NCI-H748 treated with DMSO at 0.1 percent for 48 hours (cell line): ENCODE measurements around the gene TBC1D3E.
"Not testable (repeated sequence)": the region's sequence is repeated elsewhere in the genome, so short reads cannot be mapped to it uniquely, and the experiment has no call there.

Source experiments
- DNase-seq: peaks from one replicate; lab custom pipeline; 2025; lab: John Stamatoyannopoulos, UW

TBC1D3E gene

GRCh38 chr17:38127651-38128050 is at the start of gene TBC1D3E:
Gene TBC1D3E (plus strand): TSS chr17:38127951. CDS start chr17:38129496, 1,545 bp downstream.
- not testable (repeated sequence) for DNase-seq

DNA sequence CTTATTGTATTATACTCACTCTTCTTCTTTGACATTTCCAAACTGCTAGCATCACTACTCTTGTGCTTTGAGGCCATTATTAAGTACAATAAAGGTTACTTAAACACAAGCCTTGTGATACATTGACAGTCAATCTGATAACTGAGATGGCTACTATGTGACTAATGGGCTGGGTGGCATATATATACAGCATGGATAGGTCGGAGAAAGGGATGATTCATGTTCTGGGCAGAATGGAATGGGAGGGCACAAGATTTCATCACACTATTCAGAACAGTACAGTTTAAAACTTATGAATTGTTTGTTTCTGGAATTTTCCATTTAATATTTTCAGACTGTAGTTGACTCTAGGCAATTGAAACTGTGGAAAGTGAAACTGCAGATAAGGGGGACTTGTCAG is 40.4 kb upstream of the TBC1D3E start:
- not testable (repeated sequence) for DNase-seq

DNA sequence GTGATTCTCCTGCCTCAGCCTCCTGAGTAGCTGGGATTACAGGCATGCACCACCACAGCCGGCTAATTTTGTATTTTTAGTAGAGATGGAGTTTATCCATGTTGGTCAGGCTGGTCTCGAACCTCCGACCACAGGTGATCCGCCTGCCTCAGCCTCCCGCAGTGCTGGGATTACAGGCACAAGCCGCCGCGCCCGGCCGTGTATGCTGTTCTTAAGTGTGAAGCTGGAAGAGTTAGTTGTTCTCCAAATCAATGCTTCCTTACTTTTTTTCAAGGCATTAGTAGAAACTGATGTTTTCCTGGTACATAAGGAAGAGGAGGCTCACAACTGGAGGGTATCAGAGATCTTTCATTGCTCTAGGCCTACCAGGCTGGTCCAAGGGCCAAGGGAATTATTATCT is 39.6 kb upstream of the TBC1D3E start:
- DNase-seq, result not testable (repeated sequence)

- DNase-seq, result not testable (repeated sequence)
Measured at GRCh38 chr17:38094059-38094694, 33.6 kb upstream of the TBC1D3E start.

GRCh38 chr17:38099262-38099661 is 28.5 kb upstream of the TBC1D3E start:
- not testable (repeated sequence) for DNase-seq

- DNase-seq, result not testable (repeated sequence)
Measured at GRCh38 chr17:38119829-38120228, 7.9 kb upstream of the TBC1D3E start.

DNA sequence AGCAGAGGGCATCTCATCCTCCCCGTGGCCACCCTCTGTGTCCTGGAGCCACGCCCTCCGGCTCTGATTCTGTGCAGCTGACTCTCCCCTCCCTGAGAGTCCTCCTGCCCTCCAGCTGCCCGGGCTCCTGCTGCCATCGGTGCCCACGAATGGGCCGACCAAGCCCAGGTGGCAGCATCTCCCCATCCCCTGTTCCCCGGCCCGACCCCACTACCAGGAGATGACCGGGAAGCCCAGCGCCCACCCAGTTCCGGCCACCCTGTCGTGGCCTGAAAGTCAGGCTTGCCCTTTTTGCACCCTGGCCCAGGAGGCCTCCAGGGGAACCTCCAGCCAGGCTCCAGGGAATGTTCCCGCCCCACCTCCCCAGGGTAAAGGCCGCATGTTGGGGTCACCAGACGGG is 7.1 kb downstream of the TBC1D3E start:
- not testable (repeated sequence) for DNase-seq
